Neural progenitor cell (in vitro differentiated cells): ENCODE data around the gene NKPD1. TPM values are rescaled to one million over a fixed set of nuclear protein-coding genes. Genes with fewer than 3 reads are reported as not detected.
A peak's percentile ranks its signal among the peaks of the same experiment; 100 is the strongest.

Experiments used
- DNase-seq: peaks from one replicate; pipeline ENCODE4 v3.0.0-alpha.2; 2016; ENCODE audit warnings: low spot score
- H2AFZ ChIP-seq: fragments of 200-600 bp; sonication (generic); replicated peaks from 2 replicates; pipeline ENCODE4 v1.6.1; 2016; ENCODE audit warnings: antibody characterized with exemption
- H3F3A ChIP-seq: fragments of 200-600 bp; sonication (generic); 2 replicates; pipeline ENCODE4 v1.6.1; 2016; ENCODE audit warnings: antibody characterized with exemption, low read depth
- H3K27ac ChIP-seq: fragments of 200-600 bp; sonication (generic); 2 replicates; pipeline ENCODE4 v1.5.1; 2016; ENCODE audit warnings: mild to moderate bottlenecking
- H3K27me3 ChIP-seq: fragments of 200-600 bp; sonication (generic); 2 replicates; pipeline ENCODE4 v1.6.1; 2016; ENCODE audit warnings: mild to moderate bottlenecking, moderate library complexity
- H3K36me3 ChIP-seq: fragments of 200-600 bp; sonication (generic); 2 replicates; pipeline ENCODE4 v1.5.1; 2016
- H3K4me1 ChIP-seq: fragments of 200-600 bp; sonication (generic); 2 replicates; pipeline ENCODE4 v1.6.1; 2016; ENCODE audit warnings: mixed run types
- H3K4me2 ChIP-seq: fragments of 200-600 bp; sonication (generic); 2 replicates; pipeline ENCODE4 v1.6.1; 2016
- H3K4me3 ChIP-seq: fragments of 200-600 bp; sonication (generic); 2 replicates; pipeline ENCODE4 v1.5.1; 2016
- H3K79me2 ChIP-seq: fragments of 200-600 bp; sonication (generic); 2 replicates; pipeline ENCODE4 v1.6.1; 2016; ENCODE audit warnings: low read depth
- H3K9ac ChIP-seq: fragments of 200-600 bp; sonication (generic); 2 replicates; pipeline ENCODE4 v1.6.1; 2016
- H3K9me3 ChIP-seq: fragments of 200-600 bp; sonication (generic); 2 replicates; pipeline ENCODE4 v1.5.1; 2016; ENCODE audit warnings: low read depth
- H4K20me1 ChIP-seq: fragments of 200-600 bp; sonication (generic); 2 replicates; pipeline ENCODE4 v1.6.1; 2016; ENCODE audit warnings: low read depth
- H3K27ac Mint-ChIP-seq: 3 replicates; pipeline ENCODE4 v1.8.0; 2021; ENCODE audit warnings: mixed read lengths
- H3K27me3 Mint-ChIP-seq: 2 replicates; pipeline ENCODE4 v1.8.0; 2022; ENCODE audit warnings: low read depth, mild to moderate bottlenecking, inconsistent platforms, moderate library complexity, mixed read lengths; ENCODE audit not compliant: insufficient read depth
- H3K36me3 Mint-ChIP-seq: 3 replicates; pipeline ENCODE4 v1.8.0; 2021; ENCODE audit warnings: mixed read lengths
- H3K4me1 Mint-ChIP-seq: 3 replicates; pipeline ENCODE4 v1.8.0; 2021; ENCODE audit warnings: mixed read lengths
- H3K4me3 Mint-ChIP-seq: 3 replicates; pipeline ENCODE4 v1.8.0; 2021; ENCODE audit warnings: mild to moderate bottlenecking, moderate library complexity, mixed read lengths
- H3K9me3 Mint-ChIP-seq: 3 replicates; pipeline ENCODE4 v1.8.0; 2020; ENCODE audit warnings: mixed read lengths
- EZH2 ChIP-seq: fragments of 200-600 bp; sonication (generic); IDR thresholded peaks from 2 replicates; pipeline ENCODE4 v1.6.1; 2017; ENCODE audit warnings: antibody characterized with exemption, mild to moderate bottlenecking, moderate library complexity
- EZH2phosphoT487 ChIP-seq: fragments of 200-600 bp; sonication (generic); IDR thresholded peaks from 2 replicates; pipeline ENCODE4 v1.6.1; 2017; ENCODE audit warnings: antibody characterized with exemption
- total RNA-seq: library from RNA; depleted of rRNA; stranded (reverse); fragments of >200 nt; gene quantifications from 2 replicates; pipeline ENCODE4 v1.2.3, GENCODE V29; 2015; ENCODE audit warnings: low replicate concordance
- TF ChIP-seq, protein P1 (sequence below): fragments of 200-600 bp; sonication (generic); IDR thresholded peaks from 2 replicates; pipeline ENCODE4 v1.5.1; 2017; ENCODE audit warnings: antibody characterized with exemption, mild to moderate bottlenecking

Gene NKPD1
- total RNA-seq, 1 donor from 2014 or later = 0.02 TPM

DNA sequence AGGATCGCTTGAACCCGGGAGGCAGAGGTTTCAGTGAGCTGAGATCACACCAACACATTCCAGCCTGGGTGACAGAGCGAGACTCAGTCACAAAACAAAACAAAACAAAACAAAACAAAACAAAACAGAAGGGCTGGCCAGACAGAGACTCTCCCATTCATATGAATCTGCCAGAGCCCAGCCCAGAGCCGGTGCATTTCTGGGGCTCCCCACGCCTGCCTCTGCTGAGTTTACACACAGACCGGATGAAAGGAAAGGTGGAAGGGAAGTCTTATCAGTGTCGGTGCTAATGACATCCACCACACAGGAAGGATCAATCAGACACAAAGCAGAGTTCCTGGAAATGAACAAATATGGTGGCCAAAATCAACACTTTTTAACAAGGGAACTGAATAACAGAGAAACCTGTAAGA is 10.4 kb upstream of the NKPD1 start:
- no peaks in the 10 kb centered on the region for H3K27me3 ChIP-seq
- Mint-ChIP-seq H3K36me3 (no peaks in the 10 kb centered on the region), H3K4me1 (peaks cover 9% of the 10 kb centered on the region), H3K4me3 (no peak overlapping the region), H3K27ac (no peak overlapping the region), H3K27me3 (peaks cover 2% of the 10 kb centered on the region), H3K9me3 (no peaks in the 10 kb centered on the region)
- DNase-seq = no peak
- TF ChIP-seq, protein P1, sequence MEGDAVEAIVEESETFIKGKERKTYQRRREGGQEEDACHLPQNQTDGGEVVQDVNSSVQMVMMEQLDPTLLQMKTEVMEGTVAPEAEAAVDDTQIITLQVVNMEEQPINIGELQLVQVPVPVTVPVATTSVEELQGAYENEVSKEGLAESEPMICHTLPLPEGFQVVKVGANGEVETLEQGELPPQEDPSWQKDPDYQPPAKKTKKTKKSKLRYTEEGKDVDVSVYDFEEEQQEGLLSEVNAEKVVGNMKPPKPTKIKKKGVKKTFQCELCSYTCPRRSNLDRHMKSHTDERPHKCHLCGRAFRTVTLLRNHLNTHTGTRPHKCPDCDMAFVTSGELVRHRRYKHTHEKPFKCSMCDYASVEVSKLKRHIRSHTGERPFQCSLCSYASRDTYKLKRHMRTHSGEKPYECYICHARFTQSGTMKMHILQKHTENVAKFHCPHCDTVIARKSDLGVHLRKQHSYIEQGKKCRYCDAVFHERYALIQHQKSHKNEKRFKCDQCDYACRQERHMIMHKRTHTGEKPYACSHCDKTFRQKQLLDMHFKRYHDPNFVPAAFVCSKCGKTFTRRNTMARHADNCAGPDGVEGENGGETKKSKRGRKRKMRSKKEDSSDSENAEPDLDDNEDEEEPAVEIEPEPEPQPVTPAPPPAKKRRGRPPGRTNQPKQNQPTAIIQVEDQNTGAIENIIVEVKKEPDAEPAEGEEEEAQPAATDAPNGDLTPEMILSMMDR = no peak
- no peak for TF ChIP-seq EZH2phosphoT487
- no peak for TF ChIP-seq EZH2
- H3K27ac ChIP-seq = no peak overlapping the region
- no peak overlapping the region for H3K4me2 ChIP-seq
- H3F3A ChIP-seq = no peaks in the 10 kb centered on the region
- peak overlapping the region; percentile 4 for H3K9ac ChIP-seq
- no peaks in the 10 kb centered on the region for H3K36me3 ChIP-seq
- no peaks in the 10 kb centered on the region for H3K4me1 ChIP-seq
- no peak overlapping the region for H2AFZ ChIP-seq
- H3K4me3 ChIP-seq = no peak overlapping the region
- no peaks in the 10 kb centered on the region for H3K79me2 ChIP-seq
- H4K20me1 ChIP-seq = peaks cover 29% of the 10 kb centered on the region
- H3K9me3 ChIP-seq = no peaks in the 10 kb centered on the region

DNA sequence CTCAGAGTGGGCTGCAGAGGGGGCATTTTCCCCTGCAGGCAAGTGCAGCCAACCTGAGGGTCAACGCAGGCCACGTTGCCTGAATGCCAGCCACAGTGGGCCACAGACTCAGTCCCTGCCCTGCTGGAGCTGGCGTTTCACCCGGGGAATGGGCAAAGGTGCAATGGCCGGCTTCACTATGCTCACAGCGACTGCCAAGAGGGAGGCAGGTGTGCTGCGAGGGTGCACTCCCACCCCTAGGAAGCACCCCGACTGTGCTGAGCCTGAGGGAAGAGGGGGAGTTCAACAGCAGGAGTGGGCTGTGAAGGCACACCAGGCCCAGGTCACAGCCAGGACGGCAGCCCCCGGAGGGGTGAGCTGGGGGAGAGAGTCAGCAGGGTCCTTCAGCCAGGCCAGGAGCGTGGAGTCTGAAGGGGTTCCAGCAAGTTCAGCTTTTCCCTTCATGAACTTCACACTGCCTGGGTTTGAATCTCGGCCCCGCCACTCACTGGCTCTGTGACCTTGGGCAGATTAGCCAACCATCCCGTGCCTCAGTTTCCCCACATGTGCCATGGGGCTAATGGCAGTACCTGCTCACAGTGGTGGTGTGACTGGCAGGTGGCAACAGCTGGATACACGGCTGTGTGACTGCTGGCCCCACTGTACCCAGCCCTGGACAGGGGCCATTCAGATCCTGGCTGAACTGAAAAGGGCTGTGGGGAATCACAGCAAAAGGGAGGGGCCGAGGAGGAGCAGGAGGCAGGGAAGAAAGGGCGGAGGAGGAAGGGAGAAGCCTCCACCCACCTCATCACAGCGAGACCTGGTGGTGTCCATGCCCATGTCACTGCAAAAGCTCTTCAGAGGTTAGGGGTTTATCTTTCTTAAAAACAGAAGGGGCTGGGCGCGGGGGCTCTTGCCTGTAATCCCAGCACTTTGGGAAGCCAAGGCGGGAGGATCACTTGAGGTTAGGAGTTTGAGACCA is 9.6 kb upstream of the NKPD1 start:
- H3K36me3 Mint-ChIP-seq = no peaks in the 10 kb centered on the region
- Histone ChIP-seq H3K79me2 (no peaks in the 10 kb centered on the region), H3K4me2 (no peak overlapping the region), H2AFZ (no peak overlapping the region), H3K9ac (no peak overlapping the region), H3K9me3 (no peaks in the 10 kb centered on the region), H3K27me3 (no peaks in the 10 kb centered on the region), H3K36me3 (no peaks in the 10 kb centered on the region), H3K27ac (no peak overlapping the region), H3F3A (no peaks in the 10 kb centered on the region), H3K4me3 (no peak overlapping the region), H4K20me1 (peaks cover 32% of the 10 kb centered on the region), H3K4me1 (no peaks in the 10 kb centered on the region)
- H3K27ac Mint-ChIP-seq = no peak overlapping the region
- peaks cover 2% of the 10 kb centered on the region for H3K27me3 Mint-ChIP-seq
- H3K4me3 Mint-ChIP-seq = no peak overlapping the region
- H3K4me1 Mint-ChIP-seq = peaks cover 12% of the 10 kb centered on the region
- no peaks in the 10 kb centered on the region for H3K9me3 Mint-ChIP-seq
- DNase-seq = no peak
- TF ChIP-seq EZH2phosphoT487 (no peak), EZH2 (no peak)
- TF ChIP-seq, protein P1 = no peak

DNA sequence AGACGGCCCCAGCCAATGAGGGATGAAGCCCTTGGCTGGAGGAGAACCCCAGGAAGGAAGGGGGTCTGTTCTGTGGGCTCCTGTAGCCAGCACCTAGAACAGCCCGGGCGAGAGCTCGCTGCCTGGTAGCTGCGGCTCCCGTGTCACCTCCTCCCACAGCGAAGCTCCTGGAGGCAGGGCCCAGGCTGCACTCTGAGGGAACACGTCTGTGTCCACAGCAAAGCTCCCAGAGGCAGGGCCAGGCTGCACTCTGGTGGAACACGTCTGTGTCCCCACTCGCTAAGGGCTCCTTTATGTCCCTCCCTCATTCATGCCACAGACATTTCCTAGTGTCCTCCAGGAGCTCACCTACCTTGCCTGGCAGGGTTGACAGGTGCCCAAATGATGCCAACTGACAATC is 8.8 kb upstream of the NKPD1 start:
- H3K4me3 ChIP-seq = no peak overlapping the region
- no peaks in the 10 kb centered on the region for H3K36me3 ChIP-seq
- H3K27ac ChIP-seq = no peak overlapping the region
- H3K79me2 ChIP-seq = no peaks in the 10 kb centered on the region
- no peaks in the 10 kb centered on the region for H3K9me3 ChIP-seq
- no peak overlapping the region for H2AFZ ChIP-seq
- no peaks in the 10 kb centered on the region for H3F3A ChIP-seq
- no peak overlapping the region for H3K4me2 ChIP-seq
- H3K27ac Mint-ChIP-seq = no peak overlapping the region
- H3K27me3 ChIP-seq = no peaks in the 10 kb centered on the region
- H3K4me1 Mint-ChIP-seq = peaks cover 13% of the 10 kb centered on the region
- TF ChIP-seq EZH2 = no peak
- TF ChIP-seq, protein P1 = no peak
- no peak for TF ChIP-seq EZH2phosphoT487
- H3K27me3 Mint-ChIP-seq = peaks cover 2% of the 10 kb centered on the region
- H4K20me1 ChIP-seq = peaks cover 32% of the 10 kb centered on the region
- H3K4me3 Mint-ChIP-seq = no peak overlapping the region
- H3K4me1 ChIP-seq = no peaks in the 10 kb centered on the region
- no peaks in the 10 kb centered on the region for H3K9me3 Mint-ChIP-seq
- no peaks in the 10 kb centered on the region for H3K36me3 Mint-ChIP-seq
- no peak overlapping the region for H3K9ac ChIP-seq
- DNase-seq = no peak
